AG09309 (cell line): ENCODE results near the gene PRDM16.

Source experiments
- DNase-seq: peaks from one replicate; pipeline ENCODE4 v3.0.0-alpha.2; 2010; ENCODE audit warnings: low read depth
- H3K4me3 ChIP-seq: 2 replicates; pipeline ENCODE4 v1.5.1; 2011; ENCODE audit warnings: mild to moderate bottlenecking, low read depth, low read length, moderate library complexity; ENCODE audit not compliant: control insufficient read depth
- TF ChIP-seq, protein P1 (sequence below): IDR thresholded peaks from 2 replicates; pipeline ENCODE4 v1.5.1; 2011; ENCODE audit warnings: mild to moderate bottlenecking, low read depth, low read length, inconsistent platforms; ENCODE audit not compliant: insufficient read depth, control insufficient read depth; ENCODE audit errors: missing control alignments

Gene PRDM16

DNA sequence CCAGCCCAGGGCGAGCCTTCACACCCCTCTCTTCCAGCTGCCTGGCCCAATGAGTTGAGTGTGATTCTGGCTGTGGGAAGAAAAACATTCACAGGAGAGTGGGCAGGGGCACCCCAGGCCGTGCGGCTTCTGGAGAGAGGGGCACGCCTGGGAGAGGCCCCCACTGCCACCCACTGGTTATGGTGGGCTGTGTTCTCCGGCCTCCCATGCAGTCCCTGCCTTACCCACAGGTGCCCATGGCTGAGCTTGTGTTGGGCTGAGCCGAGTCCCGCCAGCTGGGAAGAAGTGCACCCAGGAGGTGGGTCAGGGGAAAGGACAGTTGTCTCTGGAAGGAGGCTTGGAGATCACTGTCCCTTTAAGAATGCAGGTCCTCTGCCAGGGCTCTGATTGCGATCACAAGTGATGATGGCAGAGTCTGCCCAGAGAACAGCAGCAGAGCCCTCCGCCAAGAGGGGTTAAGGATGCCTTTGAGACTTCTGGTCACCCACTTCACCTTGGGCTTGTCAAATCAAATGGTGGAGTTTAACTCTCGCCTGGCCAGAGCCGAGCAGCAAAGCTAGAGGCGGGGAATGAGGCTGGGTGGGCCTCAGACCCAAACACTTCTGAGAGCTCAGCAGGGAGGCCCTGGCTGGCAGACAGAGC, 260.8 kb downstream of the PRDM16 start:
- TF ChIP-seq, protein P1, sequence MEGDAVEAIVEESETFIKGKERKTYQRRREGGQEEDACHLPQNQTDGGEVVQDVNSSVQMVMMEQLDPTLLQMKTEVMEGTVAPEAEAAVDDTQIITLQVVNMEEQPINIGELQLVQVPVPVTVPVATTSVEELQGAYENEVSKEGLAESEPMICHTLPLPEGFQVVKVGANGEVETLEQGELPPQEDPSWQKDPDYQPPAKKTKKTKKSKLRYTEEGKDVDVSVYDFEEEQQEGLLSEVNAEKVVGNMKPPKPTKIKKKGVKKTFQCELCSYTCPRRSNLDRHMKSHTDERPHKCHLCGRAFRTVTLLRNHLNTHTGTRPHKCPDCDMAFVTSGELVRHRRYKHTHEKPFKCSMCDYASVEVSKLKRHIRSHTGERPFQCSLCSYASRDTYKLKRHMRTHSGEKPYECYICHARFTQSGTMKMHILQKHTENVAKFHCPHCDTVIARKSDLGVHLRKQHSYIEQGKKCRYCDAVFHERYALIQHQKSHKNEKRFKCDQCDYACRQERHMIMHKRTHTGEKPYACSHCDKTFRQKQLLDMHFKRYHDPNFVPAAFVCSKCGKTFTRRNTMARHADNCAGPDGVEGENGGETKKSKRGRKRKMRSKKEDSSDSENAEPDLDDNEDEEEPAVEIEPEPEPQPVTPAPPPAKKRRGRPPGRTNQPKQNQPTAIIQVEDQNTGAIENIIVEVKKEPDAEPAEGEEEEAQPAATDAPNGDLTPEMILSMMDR: no peak
- no peak for DNase-seq
- no peak overlapping the region for H3K4me3 ChIP-seq

- no peak overlapping the region for H3K4me3 ChIP-seq
- no peak for DNase-seq
- TF ChIP-seq, protein P1: no peak
Measured at GRCh38 chr1:3330771-3331245, 261.8 kb downstream of the PRDM16 start.

DNA sequence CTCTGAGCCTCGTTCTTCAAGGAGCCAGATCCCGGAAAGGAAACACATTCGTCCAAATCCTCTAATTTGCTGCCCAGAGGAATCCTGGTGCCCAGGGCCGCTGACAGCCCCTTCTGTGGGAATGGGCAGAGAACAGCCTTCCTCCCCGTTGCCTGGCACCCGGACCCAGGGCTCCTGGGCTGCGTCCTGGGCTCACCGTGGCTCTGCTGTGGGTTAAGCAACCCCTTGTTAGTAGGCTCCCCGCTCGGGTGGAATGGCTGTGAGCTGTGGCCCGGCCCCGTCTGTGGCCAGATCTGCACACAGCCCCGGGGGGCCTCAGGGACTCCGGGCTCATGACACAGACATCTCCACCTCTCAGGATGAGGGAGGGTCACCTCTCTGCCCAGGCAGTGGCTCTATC, 262.6 kb downstream of the PRDM16 start:
- TF ChIP-seq, protein P1: no peak
- DNase-seq: no peak
- H3K4me3 ChIP-seq: no peak overlapping the region

DNA sequence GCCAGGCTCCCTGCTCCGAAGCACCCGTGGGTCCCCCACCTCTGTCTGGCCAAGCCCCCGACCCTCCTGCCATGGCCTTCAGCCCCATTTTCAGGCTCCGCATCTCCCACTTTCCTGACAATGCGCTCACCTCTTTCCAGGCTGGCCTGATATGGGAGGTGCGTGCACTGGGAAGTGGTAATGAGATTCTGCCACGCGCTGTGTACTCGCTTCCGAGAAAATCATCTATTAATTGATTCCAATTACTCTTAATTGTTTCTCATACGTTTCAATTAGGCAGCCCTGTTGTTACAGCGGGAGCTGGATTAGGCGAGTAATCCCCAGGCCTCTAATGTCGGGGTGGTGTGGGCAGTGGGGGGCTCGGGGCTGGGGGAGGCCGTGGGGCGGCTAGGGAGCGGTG, 263.0 kb downstream of the PRDM16 start:
- TF ChIP-seq, protein P1: no peak
- H3K4me3 ChIP-seq: no peak overlapping the region
- no peak for DNase-seq

GRCh38 chr1:3332662-3333061, 263.7 kb downstream of the PRDM16 start:
- TF ChIP-seq, protein P1: no peak
- DNase-seq: no peak
- no peak overlapping the region for H3K4me3 ChIP-seq

DNA sequence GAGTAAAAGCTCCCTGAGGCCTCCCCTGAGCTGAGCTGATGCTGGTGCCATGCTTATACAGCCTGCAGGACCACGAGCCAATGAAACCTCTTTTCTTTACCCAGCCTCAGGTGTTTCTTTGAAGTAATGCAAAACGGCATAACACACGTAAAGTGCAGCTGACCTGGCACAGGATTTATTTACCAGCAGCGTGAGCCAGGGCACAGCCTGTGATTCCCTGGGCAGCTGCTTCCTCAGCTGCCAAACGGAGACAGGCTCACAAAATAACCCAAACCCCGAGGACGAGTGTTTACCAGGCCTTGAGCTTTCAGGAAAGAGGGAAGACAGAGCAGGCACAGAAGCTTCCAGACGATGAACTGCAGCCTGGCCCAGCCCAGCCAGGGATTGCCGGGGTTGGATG, 264.9 kb downstream of the PRDM16 start:
- no peak overlapping the region for H3K4me3 ChIP-seq
- TF ChIP-seq, protein P1: no peak
- DNase-seq: no peak
